Dermis blood vessel endothelial cell (primary cell): ENCODE results near the gene DCUN1D5. TPM values are rescaled to one million over a fixed set of nuclear protein-coding genes. Genes with fewer than 3 reads are reported as not detected.

ENCODE experiments used
- DNase-seq: peaks from one replicate; pipeline ENCODE4 v3.0.0; 2010
- total RNA-seq: library from RNA; depleted of rRNA; stranded (reverse); fragments of >200 nt; gene quantifications from 2 replicates; pipeline ENCODE4 v1.2.3, GENCODE V29; 2014

Gene DCUN1D5
- total RNA-seq: 44.9 and 52.9 TPM in 2 replicates

DNA sequence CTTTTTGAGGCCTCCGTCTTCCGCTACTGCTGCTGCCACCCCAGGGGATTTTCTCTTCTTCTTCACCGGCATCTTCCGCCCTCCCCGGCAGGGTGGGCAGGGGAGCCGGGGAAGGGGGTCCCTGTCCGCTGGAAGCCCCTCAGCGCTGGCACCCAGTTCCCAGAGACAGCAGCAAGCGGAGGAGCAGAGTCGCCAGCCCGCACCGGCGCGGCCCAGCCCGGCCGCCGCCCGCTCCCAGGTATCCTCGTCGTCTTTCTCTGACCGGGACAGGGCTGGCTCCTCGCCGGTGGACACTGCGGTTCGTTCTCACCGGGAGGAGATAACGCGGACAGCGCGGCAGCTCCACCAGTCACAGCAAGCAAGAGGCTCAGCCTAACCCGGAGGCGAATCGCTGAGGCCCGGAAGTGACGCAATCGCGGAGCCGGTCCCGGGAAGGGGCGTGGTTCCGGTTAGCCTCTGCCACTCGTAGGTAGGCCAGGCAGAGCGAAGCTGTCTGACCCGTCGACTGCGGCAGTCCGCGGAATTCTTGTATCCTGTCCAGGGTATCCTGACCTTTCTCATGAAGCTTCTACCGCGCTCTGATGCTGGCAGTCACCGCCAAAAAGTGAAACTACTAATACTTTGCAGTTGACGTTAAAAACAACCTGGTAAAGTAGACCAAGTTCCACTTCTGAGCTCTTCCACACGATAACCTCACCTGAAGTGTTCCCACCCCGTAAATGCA, at the start of gene DCUN1D5:
Gene DCUN1D5 (minus strand): TSS at position 360 of the 724 bp plus-strand sequence. CDS start 288 bp downstream, at position 72.
- peak; percentile 96 for DNase-seq

- DNase-seq: no peak
These were observed 33.5 kb upstream of the DCUN1D5 start for GRCh38 chr11:103125462-103125861.

GRCh38 chr11:103114836-103115235, 22.9 kb upstream of the DCUN1D5 start:
- peak; percentile 47 for DNase-seq

GRCh38 chr11:103112364-103112763, 20.4 kb upstream of the DCUN1D5 start:
- no peak for DNase-seq

DNA sequence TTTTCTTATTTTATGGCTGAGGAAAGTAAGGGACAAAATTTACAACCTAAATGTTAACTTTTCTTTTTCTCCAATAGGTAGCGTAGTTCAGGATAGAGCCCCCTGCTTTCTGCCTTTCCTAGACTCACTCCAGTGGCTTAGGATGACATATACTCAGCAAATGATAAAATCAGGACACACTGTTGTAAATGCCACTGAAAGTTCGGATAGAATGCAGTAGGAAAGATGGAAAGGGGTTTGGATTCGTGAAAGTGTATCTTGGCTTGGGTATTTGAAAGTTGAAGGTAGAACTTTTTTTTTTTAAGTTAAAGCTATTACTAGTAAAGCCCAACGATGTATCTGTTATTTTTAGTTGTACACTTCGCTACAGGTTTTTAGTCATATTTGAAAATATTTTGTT, 19.4 kb upstream of the DCUN1D5 start:
- DNase-seq: no peak

DNA sequence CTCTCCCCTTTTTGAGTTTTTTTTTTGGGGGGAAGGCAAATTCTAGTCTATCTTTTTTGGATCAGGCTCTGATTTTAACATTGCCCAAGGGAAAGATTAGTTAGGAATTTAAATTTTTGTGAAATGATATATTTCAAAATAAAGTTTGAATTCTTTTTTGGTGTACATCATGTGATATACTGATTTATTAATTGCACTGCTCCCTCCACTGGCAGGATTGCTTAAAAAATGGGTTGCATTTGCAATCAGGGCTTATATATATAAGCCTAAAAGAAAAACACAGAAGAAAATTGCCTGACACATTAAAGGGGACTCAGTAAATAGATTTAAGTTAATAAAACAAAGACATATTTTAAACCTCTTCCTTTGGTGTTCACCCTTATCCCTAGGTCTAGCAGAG, 18.4 kb upstream of the DCUN1D5 start:
- DNase-seq: peak; percentile 23

GRCh38 chr11:103109818-103110388, 17.9 kb upstream of the DCUN1D5 start:
- no peak for DNase-seq

DNA sequence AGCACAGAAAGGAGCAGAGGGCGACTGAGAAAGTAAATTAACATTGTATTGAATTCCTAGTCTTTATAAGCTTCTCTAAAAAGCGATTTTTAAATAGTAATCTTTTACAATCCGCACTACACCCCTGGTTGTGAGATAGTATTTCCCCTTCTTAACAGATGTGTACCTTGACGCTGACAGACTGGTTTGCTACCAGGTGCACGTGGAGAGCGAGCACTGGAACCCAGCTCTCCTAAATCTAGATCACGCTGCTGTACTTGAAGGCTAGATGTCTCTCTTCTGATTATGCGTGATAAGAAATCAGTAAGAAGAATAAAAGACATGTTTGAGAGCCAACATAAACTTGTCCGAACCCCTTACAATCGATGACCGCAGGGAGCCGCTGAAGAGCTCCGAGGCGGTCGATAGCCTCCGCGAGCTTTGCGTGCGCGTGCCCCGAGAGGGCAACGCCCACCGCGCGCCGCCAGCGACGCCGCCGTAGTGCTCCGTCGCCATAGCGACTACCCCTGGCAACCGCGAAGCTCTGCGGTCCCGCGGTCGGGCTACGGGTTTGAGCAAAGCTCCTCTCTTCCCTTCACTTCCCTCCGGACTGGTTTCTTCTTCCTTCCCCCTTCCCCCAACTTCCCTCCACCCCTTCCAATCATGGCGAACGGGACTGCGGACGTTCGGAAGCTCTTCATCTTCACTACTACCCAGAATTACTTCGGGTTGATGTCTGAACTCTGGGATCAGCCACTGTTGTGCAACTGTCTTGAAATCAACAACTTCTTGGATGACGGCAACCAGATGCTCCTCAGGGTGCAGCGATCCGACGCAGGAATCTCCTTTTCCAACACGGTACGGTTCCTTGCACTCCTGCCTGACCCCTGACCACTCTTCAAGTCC, 17.2 kb upstream of the DCUN1D5 start, which contains the start of gene DYNC2H1:
Gene DYNC2H1 (plus strand): TSS at position 494 of the 885 bp plus-strand sequence. CDS start 149 bp downstream, at position 643.
- peak; percentile 93 for DNase-seq

DNA sequence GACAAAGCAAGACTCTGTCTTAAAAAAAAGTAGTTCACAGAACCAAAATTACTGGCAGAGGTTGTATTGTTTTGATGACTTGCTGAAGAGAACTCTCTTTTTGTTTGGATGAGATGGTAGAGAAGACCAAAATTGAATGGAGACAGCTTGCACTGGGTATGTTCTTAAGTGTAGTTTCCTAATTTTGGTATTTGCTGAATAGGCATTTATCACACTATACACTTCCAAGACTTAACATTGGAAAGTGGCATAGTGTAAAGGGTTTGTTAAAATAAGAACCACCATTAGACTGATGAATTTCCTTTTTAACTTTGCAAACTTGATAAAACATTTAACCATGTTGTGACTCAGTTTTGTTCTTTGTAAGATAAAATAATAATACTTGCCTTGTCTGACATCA, 5.3 kb upstream of the DCUN1D5 start:
- DNase-seq: no peak

DNA sequence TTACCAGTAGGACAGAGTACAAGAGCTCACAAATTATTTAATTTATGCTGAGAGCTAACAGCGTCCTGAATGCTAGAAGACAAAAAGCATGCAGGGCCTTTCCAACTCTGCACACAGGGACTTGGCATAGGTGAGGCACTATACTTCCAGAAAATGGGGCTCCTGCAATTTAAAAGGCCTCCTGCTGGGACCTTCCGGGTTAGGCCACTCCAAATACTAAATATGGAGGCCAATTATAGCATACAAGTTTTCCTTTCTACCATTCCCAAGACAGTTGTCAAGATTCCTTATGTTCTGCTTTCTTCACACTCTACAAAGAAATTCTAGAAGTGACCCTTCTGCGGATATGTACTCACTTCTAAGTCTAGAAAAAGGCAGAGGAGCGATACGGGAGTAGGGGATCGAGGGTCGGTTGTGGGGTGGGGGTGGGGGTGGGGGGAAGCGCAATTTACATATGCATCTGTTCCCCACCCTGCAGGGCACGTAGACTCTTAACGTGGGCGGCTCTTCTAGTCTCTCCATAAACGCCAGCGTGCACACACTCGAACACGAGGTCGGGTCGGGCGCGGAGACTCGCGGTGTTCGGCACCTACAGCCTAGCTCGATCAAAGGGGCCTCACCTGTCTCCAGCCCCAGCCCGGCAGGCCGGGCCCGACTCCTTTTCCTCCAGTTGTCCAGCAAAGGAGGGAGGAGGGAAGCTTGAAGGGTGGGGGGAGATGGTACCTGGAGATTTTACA, 728 bp downstream of the DCUN1D5 start:
- peak; percentile 61 for DNase-seq

GRCh38 chr11:103086461-103086860, 5.5 kb downstream of the DCUN1D5 start:
- DNase-seq: no peak

DNA sequence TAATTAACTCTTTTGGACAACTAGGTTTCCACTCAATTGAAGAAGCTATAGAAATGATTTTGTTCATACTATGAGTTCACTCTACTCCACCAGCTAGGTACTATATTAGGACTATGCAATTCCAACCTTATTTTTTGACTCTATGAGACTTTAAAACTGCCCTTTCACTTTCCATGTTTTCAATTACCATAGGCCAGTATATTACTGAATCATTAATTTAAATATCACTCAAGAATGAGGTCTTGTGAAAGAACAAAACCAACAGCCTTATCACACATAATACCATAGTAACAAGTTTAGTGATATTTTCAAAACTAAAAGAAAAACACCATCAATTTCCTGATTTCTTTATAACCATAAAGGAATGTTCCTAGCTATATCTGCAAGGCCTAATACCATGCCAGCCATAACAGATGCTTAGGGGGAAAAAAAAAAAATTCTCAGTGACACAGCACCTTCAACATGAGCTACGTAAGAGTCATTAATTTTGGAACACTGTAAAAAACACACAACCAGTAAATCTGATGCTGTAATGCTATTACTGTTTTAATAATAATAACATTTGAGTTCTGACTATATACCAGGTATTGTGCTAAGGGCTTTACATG, 6.1 kb downstream of the DCUN1D5 start:
- DNase-seq: peak; percentile 17

GRCh38 chr11:103079833-103080232, 12.1 kb downstream of the DCUN1D5 start:
- DNase-seq: no peak

DNA sequence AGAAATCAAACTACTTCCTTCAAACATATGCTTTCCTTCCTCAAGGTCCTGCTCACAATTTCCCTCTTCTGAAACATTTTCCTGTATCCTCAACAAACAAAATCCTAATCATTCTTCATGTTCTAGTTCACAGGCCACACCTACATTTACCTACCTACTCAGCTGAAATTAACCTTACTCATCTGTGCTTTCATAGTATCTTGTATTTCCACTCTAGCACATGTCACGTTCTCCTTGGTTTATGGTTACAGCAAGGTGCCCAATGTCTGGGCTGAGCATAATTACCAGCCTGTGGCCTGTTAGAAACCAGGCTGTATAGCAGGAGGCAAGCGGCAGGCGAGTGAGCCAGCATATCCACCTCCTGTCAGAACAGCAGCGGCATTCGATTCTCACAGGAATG, 13.2 kb downstream of the DCUN1D5 start:
- no peak for DNase-seq

DNA sequence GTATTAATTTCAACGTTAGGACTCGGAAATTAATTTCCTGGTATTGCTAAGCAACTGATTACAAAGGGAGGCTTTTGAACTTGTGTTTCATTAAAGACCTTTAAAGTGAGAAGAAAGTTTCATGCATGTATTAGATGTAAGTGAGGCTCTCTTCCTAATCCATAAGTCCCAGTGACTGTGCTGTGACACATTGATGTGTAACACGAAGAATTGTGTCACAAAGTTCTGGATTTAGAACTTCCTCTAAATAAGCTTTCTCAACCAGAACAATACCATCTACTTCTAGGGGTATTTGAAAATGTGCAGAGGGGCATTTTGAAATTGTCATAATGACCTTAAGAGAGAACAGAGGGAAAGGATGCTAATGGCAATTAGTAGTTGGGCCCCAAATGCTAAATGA, 14.4 kb downstream of the DCUN1D5 start:
- no peak for DNase-seq

GRCh38 chr11:103076361-103076760, 15.6 kb downstream of the DCUN1D5 start:
- no peak for DNase-seq

DNA sequence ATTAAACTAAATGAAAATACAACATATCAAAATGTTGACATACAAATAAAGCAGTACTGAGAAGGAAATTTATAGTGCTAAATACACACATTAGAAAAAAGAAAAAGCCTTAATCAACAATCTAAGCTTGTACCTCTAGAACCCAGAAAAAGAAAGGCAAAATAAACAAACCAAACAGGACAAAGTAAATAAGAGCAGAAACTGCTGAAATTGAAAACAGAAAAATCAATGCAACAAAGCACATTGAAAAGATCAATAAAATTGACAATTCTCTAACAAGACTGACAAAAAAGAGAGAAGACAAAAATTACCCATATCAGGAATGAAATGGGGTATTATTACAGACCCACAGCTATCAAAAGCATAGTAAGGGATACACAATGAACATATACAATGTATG, 21.0 kb downstream of the DCUN1D5 start:
- DNase-seq: no peak

DNA sequence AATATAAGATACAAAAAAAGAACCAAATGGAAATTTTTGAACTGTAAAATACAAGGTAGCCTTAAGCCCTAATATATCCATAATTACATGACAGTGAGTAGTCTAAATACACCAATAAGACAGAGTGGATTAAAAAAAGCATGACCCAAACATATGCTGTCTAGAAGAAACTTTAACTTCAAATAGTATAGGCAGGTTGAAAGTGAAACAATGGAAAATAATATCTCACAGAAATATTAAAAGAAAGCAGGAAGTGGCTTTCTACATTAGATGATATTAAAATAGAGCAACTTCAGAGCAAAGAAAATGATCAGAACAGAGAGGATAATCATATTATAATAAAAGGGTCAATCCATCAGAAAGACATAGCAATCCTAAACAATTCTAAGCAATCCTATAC, 21.8 kb downstream of the DCUN1D5 start:
- DNase-seq: no peak

DNA sequence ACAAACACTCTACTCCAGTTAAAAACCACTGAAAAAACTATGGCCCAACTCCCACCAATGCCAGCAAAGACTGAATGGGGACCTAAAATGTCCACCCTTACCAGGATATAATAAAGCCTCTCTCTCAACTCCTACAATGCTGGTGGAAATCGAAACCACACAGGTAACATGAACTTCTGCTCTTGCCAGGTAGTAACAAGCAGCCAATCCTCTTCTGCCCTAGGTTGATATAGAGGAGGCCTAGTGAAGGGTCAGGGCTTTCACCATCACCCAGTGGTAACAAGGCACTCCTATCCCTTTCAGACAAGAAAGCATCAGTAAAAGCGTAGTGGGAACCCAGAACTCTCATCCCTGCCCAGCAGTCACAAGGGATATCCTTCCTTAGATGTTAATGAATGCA, 22.6 kb downstream of the DCUN1D5 start:
- DNase-seq: no peak

DNA sequence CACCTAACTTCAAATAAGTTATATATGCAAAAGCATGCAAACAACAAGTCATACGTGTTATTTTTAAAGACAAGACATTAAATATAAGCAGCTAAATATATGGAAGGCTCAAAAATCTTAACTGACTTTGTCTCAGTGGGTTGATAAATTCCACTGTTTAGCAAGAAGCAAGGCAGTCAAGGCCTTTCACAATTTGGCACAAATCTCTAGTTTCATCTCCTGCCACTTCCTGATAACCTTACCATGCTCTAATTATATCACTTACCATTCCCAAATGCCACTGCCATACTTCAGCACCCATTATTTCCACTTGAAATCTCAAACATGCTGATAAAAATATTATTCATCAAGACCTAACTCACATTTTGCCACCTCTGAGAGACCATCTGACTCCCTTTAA, 24.8 kb downstream of the DCUN1D5 start:
- DNase-seq: no peak

DNA sequence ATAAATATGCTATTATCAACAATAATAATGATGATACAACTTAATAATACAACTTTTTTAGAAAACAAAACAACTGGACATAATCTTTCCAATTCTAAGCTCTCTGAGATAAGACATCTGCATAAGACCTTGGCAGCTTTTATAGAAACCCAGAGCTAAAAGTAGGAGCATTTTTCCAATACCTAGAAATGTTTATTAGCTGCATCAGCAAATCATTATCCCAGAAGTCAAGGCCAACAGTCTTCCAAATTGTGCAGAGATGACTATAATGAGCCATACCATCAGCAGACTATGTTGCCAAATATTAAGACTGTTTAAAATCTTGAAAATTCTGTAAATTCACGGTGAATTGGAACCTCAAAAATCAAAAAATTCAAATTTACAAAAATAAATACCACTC, 30.3 kb downstream of the DCUN1D5 start:
- no peak for DNase-seq

DNA sequence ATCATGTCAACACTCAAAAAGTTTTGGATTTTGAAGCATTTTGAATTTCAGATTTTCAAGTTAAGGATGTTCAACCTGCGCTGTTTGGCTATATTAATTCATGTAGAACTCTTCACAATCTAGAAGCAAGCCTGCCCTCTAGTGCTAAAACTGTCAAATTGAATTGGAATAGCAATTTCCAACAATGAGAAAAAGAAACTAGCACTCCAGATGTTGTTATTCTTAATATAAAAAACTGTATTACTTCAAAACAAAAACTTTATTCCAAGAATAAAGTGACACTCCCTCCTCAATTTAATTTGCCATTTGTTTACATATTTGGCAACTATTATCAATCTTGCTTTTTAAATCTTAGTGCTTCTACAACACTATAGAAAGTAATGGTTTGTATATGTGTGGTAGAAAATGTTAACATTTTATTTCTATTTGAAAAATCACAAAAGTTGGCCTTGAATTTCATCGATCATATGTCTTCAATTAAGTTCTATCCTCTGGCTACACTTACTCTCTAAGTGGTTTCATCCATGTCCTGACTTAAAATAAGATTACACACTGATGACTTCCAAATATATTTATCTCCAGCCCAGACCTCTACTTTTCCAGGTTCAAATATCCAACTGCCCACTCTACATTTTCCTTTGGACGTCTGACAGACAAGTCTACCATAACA, 36.6 kb downstream of the DCUN1D5 start:
- DNase-seq: peak; percentile 69
